GM18870 (cell line): ENCODE data around the gene PPP2R3A.
"Not testable (repeated sequence)": the region's sequence is repeated elsewhere in the genome, so short reads cannot be mapped to it uniquely, and the experiment has no call there.

Experiments
- ATAC-seq: cut with Tn5 transposase; IDR thresholded peaks from one replicate; pipeline ENCODE4 v1.9.1; 2021; ENCODE audit warnings: moderate library complexity; ENCODE audit not compliant: unreplicated experiment

Gene PPP2R3A, protein sequence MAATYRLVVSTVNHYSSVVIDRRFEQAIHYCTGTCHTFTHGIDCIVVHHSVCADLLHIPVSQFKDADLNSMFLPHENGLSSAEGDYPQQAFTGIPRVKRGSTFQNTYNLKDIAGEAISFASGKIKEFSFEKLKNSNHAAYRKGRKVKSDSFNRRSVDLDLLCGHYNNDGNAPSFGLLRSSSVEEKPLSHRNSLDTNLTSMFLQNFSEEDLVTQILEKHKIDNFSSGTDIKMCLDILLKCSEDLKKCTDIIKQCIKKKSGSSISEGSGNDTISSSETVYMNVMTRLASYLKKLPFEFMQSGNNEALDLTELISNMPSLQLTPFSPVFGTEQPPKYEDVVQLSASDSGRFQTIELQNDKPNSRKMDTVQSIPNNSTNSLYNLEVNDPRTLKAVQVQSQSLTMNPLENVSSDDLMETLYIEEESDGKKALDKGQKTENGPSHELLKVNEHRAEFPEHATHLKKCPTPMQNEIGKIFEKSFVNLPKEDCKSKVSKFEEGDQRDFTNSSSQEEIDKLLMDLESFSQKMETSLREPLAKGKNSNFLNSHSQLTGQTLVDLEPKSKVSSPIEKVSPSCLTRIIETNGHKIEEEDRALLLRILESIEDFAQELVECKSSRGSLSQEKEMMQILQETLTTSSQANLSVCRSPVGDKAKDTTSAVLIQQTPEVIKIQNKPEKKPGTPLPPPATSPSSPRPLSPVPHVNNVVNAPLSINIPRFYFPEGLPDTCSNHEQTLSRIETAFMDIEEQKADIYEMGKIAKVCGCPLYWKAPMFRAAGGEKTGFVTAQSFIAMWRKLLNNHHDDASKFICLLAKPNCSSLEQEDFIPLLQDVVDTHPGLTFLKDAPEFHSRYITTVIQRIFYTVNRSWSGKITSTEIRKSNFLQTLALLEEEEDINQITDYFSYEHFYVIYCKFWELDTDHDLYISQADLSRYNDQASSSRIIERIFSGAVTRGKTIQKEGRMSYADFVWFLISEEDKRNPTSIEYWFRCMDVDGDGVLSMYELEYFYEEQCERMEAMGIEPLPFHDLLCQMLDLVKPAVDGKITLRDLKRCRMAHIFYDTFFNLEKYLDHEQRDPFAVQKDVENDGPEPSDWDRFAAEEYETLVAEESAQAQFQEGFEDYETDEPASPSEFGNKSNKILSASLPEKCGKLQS (N-terminal part only)

DNA sequence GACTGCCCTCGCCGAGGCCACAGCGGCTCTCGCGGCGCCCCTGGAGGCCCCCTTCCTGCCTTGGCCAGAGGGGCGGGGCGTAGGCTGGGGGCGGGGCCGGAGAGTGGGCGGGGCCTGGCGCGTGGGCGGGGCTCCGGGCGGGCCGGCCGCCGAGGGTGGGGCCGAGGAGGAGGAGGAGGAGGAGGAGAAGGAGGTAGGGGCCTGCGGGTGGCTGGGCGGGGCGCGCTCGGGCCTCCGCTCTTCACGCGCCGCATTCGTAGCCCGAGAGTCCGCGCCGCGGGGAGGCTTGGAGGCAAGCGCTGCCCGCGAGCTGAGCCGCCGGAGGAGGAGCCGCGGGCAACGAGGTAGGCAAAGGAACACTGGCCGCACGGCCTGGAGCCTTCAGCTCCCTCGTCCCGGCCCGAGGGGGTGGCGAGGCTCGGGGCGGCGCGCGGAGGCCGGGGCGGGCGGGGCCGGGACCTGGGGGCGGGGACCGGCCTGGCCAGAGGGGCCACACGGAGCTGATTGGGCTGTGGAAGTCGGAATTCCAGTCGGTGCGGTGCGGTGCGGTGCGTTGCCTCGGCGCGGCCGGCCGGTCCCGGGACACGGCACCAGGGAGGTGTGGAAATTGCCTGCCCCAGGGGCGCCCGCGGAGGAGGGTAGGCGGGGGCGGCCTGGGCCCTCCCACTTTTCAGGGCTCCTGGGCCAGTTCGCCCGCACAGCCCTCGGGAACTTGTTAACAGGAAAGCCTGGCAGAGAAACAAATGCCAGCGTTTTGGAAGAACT lies at the start of gene PPP2R3A:
Gene PPP2R3A, plus strand, starts transcription at position 223 of the 765 bp plus-strand sequence. CDS start 35,771 bp downstream, outside the sequence.
- no peak for ATAC-seq

DNA sequence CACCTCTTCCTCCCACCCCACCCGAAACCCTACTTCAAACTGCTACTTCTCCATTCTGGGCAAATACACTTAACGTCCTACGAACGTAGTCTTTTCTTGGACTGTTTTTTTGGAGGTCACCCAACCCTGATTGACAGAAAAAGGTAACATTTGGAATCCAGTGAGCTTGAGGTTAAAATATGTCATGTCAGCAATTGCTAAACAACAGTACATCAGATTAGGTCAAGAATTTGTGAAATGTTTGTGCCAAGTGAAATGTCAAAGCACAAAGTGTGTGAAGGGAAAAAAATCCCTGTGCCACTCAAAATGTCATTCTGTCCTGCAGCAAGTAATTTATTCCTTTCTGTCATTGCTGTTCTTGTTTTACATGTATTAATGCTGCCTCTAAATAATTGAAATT lies 49.2 kb upstream of the PPP2R3A start:
- ATAC-seq: no peak

DNA sequence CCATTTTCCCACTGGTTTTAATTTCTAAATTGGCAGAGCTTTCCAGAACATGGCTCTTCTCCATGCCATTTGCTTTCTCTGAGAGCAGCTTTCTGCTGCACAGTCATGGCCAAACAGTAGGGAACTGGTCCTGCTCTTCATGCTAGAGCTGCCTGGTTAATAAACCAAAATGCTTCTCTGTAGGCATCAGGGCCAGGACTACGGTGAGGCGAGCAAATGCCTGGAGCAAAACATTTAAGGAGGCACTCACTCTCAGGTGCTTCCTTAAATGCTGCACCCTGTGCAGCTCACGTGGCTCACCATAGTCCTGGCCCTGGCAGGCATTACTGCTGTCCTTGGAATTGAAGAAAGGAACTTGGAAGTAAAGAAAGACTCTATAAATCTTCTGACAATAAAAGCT lies 48.5 kb upstream of the PPP2R3A start:
- no peak for ATAC-seq

DNA sequence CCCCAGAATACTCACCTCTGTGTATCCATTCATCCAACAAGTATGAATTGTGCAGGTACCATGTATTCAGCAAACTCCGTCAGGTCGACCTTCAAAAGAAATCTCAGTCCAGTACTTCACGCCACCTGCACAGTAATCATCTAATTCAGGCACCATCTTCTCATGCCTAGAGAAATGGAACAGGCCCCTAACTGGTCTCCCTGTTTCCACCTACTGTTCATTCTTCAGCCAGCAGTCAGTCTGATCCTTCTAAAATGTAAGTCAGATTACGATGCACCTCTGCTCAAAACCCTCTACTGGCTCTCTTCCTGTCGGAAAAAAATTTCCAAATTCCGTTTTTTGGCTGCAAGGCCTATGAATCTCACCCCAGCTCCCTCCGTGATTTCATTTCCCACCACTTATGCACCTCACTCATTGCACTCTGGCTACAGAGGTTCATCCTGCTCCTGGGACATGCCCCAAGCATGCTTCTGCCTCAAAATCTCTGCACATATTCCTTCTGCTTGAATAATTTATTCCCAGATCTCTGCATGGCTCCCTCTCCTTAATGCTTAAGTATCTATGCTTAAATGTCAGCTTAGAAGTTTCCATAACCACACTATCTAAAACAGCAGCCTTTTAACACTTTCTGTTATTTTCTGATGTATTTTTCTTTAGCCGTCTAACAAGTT lies 47.5 kb upstream of the PPP2R3A start:
- no peak for ATAC-seq

DNA sequence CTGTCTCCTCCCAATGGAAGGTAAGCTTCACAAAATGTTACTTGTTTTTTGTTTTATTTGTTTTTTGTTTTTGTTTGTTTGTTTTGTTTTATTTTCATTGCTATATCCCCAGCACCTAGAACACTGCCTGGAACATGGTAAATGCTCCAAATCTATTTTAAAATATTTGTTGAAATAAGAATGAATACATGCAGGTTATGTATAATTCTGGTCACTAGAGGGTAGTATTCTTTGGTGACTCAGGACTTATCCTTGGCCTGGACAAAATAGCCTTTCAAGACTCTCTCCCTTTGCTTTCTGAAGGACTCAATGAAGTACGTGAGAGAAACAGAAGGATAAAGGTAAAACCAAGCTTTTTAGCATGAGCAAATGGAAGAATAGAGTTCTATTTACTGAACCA lies 46.9 kb upstream of the PPP2R3A start:
- no peak for ATAC-seq

DNA sequence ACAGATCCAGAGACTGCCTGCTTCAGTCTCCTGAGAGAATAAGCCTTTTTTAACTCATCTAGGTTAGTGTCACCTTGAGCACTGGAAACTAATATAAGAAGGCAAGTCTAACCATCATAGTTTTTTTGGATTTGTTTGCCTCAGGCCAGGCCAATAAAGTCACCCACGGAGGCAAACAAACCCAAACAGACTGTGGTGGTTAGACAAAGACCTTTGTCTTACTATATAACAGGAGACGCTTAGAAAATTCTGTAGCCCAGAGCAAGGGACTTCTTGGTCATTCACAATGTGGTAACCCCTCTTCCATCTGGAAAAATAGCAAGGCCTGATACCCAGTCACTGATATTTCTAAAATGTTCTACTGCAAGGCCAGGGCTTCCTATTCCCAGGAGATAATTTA lies 45.3 kb upstream of the PPP2R3A start:
- ATAC-seq: no peak

DNA sequence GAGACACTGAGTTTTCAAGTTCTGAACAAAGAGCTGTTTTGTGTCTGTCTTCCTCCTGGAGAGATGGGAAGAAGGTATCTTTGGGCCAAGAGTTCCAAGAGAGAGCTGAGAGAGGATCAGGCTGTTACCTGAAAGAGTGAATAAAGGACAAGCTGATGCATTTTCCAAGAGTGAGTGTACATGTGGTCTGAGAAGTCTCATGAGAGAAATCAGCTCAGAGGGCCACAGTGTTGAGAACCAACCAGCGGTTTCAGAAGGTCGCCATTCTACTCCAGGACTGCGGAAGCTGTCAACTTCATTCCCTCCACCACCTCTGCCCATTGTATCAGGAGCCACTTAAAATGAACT lies 42.7 kb upstream of the PPP2R3A start:
- ATAC-seq: no peak

DNA sequence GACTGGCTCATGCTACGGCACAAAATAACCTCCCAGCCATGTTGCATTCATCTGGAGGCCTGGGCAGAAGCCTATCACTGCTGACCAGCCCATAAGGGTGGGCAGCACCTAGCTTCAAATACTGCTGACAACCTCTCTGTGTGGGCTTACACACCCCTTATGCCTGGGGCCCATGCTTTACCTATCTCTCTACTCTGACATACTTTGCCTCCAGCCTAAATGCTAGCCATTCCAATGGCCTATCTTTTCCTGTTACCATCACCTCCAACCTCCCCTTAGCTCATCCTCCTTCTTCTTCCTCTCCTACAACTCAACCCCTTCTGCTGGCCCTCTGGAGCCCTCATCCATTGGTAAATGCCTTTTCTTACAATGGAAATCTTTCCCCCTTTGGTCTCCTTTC lies 41.0 kb upstream of the PPP2R3A start:
- ATAC-seq: no peak

DNA sequence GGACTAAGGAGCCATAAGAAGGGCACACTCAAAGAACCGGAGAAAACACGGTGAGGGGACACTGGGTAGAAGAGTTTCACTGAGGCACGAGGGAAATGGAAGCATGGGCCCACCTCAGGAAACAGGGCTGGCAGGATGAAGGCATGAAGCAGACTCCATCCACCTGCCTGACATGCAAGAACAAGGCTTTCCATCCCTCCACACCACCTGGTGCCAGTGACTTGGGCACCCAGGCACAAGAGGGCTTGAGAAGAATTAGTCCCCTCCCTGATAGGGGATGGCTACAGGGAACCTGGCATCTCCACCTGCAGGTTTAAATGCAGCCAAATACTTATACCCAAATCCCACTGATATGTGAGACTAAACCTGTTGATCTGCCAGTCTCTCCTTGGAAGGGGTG lies 38.9 kb upstream of the PPP2R3A start:
- ATAC-seq: no peak

DNA sequence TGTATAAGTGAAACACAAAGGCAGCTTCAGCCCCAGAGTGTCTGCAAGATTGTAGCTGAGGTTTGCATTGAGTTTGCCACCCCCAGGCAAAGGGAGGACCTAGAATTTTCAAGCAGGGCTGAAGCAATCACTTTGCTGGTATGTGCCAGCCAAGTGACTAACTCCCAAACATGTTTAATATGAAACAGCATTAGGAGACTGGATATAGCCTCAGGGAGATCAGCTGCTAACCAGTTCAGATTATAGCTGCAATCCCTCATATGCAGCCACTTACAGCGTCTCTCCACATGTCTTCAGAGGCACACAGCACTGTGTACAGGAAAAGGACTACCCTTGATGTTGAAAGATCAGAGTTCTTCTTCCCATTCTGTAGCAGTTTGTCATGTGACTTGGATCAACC lies 38.4 kb upstream of the PPP2R3A start:
- no peak for ATAC-seq

DNA sequence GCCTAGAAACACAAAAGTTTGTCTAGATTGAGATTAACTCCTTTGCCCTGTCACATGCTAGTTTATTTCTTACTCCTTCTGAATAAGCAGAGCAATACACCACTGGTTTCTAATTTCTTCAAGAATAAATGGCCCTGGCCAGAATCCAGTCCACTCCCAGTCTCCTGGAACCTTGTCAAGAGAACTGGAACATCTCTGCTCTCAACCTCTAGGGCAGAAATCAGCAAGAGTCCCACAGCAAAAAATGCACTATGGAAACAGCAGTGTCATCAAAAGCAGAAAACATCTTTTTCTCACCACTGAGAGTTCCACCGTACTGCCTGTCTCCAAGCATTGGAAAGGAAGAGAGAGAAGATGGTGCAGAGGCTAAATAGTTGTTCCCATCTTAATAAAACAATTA lies 35.9 kb upstream of the PPP2R3A start:
- ATAC-seq: no peak

DNA sequence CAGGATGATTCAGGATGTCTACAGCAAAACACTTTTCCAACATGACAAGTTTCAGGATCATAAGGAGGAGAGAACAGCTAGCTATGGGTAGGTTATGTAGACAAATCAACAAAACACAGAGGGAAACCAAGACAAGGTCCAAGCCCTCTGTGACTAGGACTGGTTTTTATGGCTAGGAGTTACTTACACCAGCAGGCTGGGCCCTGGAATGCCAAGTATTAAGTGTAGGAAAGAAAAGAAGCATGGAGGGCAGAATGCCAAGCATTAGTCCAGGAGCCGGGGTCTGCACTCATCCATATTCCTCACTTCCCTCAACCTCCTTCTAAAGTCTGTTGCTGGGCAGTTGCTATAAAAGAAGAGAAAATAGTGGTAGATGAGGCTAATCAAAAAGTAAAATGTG lies 35.3 kb upstream of the PPP2R3A start:
- no peak for ATAC-seq

DNA sequence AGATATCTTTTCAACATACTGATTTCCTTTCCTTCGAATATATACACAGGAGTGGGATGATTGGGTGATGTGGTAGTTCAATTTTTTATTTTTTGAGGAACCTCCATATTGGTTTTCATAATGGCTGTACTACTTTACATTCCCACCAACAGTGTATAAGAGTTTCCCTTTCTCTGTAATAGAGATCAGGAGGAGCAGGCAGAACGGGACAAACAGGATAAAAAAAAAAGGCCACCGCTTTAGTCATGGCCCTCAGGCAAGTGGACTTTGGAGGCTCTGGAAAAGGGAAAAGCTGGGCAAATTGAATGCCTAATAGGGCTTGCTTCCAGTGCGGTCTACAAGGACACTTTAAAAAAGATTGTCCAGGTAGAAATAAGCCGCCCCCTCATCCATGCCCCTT lies 30.4 kb upstream of the PPP2R3A start:
- ATAC-seq: not testable (repeated sequence)

DNA sequence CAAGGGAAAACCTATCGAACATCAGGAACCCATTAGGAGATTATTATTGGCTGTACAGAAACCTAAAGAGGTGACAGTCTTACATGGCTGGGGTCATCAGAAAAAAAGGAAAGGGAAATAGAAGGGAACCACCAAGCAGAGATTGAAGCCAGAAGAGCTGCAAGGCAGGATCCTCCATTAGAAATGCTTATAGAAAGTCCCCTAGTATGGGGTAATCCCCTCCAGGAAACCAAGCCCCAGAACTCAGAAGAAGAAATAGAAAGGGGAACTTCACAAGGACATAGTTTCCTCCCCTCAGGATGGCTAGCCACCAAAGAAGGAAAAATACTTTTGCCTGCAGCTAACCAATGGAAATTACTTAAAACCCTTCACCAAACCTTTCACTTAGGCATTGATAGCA lies 27.8 kb upstream of the PPP2R3A start:
- ATAC-seq: not testable (repeated sequence)

DNA sequence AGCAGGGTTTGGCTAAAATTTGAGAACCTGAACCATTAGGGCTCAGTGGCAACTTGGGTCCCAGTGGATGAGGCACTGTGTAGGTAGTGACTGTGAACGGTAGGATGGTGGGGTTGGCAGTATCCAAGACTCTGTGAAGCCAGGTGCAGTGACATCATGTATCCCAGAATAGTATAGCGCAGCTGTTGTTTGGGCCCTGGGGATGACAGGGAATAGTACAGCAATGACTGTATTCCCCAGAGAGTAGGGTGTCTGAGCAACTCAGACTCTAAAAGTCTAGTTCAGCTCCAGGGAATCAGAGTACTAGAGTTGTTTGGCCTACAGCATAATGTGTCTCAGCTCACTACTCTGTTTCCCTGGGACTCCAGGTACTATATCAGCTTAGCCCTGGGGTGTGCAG lies 20.7 kb upstream of the PPP2R3A start:
- no peak for ATAC-seq

DNA sequence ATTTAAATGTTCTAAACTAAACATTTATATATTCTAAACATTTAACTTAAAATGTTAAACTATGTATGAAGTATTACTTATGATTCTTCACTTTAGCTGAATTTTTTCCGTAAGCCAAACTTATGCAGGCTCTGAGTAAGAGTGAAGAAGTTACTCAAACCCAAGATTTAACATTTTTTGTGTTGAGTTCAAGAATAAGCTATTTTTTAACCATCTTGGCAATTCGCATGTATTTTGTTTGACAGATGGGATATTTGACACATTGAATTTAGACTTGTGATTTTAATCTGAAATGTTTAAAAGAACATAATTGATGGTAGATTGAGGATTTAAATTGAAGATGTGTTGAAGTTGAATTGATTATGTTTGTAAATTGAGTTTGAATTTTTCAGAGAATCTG lies 14.6 kb upstream of the PPP2R3A start:
- ATAC-seq: no peak

DNA sequence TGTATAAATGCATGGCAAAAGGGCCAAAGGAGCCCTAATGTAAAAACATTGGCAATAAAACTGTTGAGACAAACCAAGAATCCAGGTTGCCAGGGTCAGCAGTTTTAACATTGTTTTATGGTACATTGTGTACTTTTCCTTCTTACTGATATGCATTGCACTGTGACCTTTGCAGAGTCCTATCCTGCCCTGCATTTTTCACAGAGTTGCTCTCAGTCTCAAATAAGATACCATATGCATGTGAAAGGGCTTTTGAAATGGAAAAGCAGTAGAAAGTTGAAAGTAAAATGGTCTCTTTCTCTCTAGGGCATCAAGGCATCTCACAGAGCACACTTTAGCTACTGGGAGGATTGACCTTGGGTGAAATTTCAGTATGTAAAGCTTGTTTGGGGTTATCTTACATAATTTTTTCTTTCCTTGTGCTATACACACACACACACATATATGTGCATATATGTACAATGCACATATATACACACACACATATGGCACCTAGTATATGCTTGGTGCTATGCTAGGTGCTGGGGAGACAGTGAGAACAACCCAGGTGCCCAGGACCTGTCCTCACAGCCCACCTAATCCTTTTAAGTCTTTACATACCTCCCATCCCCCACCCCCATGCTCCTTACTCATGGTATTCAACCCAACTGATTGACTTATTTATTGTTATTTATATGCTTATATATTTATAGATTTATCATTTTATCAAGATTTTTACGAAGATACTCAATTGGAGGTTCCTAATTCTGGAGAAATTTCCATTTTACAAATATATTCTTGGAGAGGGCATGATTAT lies 1.2 kb upstream of the PPP2R3A start:
- no peak for ATAC-seq

DNA sequence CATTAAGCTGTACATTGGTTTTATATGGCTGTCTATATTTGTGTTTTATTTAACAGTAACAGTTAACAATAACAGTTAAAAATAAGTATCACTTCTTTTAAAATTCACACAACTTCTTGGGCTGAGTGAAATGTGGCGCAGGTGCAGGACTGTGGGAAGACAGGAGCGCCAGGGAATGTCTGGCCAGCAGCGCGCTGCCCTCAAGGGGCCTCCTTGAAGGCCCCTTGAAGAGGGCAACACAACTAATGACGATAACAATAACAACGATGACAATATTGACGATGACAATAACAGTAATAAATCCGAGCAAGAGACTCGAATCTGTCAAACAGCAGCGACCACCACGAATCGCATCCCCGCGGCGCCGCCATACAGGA lies 411 bp upstream of the PPP2R3A start:
- ATAC-seq: no peak

DNA sequence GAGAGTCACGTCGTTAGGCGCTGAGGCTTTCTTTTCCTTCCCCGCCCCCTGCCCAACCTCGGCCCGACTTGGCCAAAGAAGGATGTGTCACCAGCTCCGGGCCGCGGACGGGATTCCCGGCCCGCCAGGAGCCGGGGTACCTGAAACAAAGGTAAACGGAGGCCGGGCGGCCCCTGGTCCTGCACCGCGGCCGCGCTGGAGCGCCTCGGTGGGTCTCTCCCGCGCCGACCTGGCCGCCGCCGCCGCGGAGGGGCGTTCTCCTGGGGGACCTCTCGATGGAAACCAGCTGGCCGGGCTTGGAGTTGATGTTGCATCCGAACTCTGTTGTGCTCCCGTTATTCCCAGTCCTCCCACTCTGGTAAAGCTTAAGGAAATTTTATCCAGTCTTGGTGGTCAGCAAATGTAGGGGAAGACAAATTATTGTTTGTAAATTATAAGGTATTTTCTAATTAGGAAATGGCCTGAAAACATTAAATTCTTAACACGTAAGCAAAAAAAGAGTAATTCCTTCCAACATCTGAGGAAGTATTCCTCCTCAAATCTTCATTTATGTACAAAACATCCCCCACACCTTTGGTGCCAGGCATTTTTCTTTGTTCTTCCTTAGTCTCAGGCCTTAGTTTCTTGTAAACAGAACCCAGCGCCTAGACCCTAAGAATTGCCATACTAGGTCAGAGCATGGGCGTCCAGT lies 888 bp downstream of the PPP2R3A start:
- no peak for ATAC-seq
